SH-SY5Y (cell line): ENCODE measurements around the gene MMP25.

Source experiments
- GATA2 ChIP-seq: IDR thresholded peaks from 2 replicates; pipeline ENCODE4 v1.6.1; 2011; ENCODE audit warnings: mild to moderate bottlenecking, low read depth, low read length
- GATA3 ChIP-seq: IDR thresholded peaks from 2 replicates; pipeline ENCODE4 v1.6.1; 2011; ENCODE audit warnings: low read depth, mild to moderate bottlenecking, low read length, moderate library complexity

DNA sequence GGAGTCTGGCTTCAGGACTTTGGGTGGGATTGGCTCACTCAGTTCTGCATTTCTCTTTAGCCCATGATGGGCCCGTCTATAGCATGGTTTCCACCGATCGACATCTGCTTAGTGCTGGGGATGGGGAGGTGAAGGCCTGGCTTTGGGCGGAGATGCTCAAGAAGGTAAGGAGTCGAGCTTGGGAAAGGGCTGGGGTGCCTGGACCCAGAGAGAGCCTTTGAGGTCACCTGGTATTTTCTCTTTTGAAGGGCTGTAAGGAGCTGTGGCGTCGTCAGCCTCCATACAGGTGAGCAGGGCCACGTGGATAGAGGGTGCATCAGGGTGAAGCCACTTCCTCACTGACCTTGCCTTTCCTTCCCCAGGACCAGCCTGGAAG is 20.4 kb upstream of the MMP25 start:
- TF ChIP-seq GATA3 (no peak), GATA2 (no peak)
